HG02610 (cell line): ENCODE results near the gene TOMM20.

ENCODE experiments used
- ATAC-seq: cut with Tn5 transposase; IDR thresholded peaks from one replicate; pipeline ENCODE4 v1.9.1; 2021; ENCODE audit warnings: mild to moderate bottlenecking, moderate library complexity; ENCODE audit not compliant: unreplicated experiment

Gene TOMM20

GRCh38 chr1:235136111-235136510 lies 7.5 kb upstream of the TOMM20 start:
- ATAC-seq: no peak

DNA sequence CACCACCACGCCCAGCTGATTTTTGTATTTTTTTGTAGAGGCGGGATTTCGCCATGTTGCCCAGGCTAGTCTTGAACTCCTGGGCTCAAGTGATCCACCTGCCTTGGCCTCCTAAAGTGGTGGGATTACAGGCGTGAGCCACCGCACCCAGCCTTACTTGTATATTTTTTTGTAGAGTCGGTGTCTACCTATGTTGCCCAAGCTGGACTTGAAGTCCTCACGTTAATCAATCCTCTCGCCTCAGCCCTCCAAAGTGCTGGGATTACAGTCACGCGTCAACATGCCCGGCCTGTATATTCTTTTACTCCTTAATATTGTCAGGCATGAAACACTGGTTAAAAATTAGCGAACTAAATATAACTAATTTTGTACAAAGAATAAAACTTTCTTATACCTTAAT lies 5.5 kb upstream of the TOMM20 start:
- no peak for ATAC-seq

DNA sequence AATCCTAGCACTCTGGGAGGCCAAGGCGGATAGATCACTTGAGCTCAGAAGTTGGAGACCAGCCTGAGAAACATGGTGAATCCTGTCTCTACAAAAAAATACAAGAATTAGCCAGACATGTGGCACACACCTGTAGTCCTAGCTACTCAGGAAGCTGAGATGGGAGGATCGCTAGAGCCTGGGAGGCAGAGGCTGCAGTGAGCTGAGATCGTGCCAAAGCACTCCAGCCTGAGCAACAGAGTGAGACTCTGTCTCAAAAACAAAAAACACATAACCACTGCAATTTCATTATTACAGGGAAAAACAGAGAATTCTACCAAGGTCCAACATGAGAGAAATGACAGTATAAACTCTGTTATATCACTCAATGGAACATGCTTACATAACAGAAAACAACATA lies 4.4 kb upstream of the TOMM20 start:
- no peak for ATAC-seq

DNA sequence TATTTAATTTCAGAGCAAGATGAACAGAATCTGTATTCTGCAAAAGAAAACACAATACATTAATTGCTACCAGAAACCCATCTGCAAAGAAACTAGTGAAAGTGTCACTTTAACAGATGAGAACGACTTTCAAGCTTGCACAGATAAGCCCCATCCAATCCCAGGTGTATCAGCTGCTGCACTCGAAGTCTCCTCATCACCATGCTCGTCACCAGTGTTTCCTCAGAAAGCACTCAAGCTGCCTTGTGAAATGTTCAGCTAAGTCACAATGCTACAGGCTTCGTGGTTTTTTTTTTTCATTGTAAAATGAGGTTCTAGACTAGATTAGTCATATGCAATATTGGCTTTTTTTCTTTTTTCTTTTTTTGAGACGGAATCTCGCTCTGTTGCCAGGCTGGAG lies 3.3 kb upstream of the TOMM20 start:
- ATAC-seq: no peak

GRCh38 chr1:235130766-235131270 lies 2.2 kb upstream of the TOMM20 start:
- no peak for ATAC-seq

DNA sequence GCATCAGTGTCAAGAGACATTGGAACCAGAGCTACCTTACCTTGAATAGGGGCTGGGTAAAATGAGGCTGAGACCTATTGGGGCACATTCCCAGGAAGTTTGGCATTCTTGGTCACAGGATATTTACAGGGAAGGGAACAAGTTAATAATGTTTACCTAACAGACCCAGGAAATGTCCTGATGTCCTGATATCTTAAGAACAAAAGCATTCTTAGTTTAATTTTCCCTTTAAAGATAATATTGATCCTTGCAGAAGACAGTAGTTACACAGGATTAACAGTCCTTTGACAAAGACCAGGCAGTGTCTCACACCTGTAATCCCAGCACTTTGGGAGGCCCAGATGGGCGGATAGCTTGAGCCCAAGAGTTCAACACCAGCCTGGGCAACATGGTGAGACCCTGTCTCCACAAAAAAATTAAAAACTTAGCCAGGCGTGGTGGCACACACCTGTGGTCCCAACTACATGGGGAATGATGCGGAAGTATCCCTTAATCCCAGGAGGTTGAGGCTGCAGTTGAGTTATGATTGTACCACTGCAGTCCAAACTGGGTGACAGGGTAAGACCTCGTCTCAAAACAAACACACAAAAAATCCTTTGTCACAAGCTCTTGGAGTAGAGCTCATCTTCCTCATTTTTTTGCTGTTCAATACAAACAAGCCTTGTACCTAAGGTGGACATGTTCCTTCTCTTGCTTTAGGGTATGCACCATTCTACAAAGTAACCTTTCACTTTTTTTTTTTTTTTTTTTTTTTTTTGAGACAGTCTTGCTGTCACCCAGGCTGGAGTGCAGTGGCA lies 1.3 kb upstream of the TOMM20 start:
- no peak for ATAC-seq

DNA sequence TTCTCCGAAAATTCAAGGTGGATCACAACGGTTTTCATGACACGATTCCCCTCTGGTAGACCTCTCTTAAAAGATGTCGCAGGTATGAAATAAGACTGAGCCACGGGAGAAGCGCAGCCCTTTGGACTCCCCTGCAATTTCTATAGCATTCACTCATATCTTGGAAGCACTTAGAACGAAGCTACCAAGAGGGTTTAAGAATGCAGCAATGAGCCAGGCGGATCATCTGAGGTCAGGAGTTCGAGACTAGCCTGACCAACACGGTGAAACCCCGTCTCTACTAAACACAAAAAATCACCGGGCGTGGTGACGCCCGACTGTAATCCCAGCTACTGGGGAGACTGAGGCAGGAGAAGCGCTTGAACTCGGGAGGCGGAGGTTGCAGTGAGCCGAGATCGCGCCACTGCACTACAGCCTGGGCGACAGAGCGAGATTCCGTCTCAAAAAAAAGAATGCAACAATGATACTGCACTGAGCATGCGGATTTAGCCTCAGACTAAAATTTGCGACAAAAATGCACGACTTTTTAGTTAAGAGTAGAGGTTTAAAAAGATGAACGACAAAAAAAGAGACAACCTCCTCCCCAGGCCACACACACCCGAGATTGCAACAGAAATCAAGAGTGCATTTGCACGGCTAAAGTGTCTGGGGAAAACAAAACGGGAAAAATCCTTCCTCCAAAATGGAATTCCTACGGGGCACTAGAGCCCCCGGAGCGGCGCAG lies 743 bp downstream of the TOMM20 start:
- ATAC-seq: no peak

- ATAC-seq: no peak
Observed at GRCh38 chr1:235127203-235127602, 1.4 kb downstream of the TOMM20 start.

DNA sequence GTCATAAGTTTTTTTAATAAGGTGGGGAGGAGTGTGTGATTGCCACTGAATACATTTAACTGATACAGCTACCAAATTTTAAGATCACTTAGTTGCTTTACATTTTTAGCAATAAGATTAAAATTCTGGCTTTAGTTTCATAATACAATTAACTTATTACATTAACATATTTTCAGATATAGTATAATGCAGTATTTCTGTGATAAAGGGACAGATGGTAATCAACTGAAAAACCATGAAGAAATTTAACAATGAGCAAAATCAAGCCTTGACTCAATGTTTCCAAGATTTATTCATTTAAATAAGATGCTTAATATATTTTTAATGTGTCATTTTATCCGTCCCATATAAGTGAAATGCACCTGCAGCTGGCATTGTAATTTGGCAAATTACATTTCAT lies 4.0 kb downstream of the TOMM20 start:
- no peak for ATAC-seq

- ATAC-seq: no peak
Observed at GRCh38 chr1:235124111-235124510, 4.5 kb downstream of the TOMM20 start.

- ATAC-seq: no peak
Observed at GRCh38 chr1:235122348-235122747, 6.3 kb downstream of the TOMM20 start.

- ATAC-seq: no peak
Observed at GRCh38 chr1:235113183-235113917, 15.3 kb downstream of the TOMM20 start.

DNA sequence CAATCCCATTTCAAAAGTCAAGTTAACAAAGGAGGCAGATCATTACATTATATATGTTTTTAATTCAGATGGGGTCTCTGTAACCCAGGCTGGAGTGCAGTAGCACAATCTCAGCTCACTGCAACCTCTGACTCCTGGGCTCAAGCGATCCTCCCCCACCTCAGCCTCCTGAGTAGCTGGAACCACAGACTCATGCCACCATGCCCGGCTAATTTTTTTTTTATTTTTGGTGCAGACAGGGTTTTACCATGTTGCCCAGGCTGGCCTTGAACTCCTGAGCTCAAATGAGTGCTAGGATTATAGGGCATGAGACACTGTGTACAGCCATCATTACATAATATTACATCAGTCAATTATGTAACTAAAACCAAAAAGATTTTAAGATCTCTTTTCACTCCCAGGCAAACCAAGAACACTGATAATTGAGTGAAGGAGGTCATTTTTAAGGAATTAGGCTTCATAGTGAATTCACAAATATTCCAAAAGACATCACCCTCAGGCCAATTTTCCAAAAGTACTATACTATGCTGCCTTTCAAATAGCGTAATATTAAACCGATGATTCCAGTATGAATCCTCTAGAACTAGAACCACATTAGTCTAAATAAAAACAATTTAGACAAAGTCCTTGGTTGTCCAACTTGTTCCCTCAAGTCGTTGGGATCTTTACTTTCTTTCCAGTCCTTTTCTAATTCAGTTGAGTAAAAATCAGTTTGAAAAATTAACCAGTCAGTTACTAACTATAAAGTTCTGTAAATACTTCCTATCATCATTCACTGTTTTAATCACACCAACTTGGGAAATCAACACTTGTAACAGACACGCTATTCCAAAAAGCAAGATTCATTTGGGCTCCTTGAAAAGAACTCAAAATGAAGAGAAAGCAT lies 16.1 kb downstream of the TOMM20 start:
- ATAC-seq: no peak

DNA sequence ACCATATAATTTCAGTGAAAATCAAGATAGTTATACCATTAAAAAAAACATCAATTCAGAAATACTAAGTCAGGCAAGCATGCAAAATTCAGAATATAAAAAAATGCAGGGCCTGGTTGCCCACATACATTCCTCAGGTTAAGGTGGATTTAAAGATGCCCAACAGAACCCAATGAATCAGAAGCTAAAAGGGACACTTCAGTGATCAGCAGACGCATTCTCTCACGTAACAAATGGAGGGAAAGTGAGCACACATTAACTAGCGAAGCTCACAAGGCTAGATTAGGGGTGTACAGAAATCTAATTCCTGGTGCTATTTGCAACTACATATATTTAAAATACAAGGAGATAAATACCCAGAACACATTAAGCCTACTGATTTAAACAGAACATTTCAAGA lies 17.5 kb downstream of the TOMM20 start:
- ATAC-seq: no peak

DNA sequence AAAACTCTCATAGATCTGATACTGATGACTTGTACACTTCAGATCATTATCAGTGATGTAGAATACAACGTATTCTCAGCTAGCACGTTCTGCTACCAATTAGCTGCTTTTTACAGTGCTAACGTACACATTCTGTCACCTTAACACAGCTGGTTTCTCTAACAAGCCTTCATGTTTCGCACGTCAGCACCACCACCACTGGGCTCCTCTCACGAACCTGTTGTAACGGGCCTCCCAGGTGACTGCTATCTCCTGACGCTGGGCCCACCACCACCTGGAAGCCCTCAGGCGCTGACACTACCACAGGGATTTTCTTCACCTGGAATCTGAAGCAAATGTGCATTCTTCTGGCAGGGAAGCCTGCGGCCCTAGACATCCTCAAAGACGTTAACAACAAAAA lies 19.8 kb downstream of the TOMM20 start:
- no peak for ATAC-seq

DNA sequence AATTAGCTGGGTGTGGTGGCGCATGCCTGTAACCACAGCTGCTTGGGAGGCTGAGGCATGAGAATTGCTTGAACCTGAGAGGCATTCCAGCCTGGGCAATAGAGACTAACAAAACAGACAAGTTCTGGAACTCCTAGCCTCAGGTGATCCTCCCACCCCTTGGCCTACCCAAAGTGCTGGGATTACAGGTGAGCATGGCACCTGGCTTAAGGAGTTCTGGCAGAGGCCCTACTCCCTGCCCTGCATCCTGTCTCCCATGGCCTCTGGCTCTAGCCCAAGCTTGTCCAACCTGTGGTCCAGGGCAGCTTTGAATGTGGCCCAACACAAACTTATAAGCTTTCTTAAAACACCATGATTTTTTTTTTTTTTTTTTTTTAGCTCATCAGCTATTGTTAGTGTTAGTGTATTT lies 20.4 kb downstream of the TOMM20 start:
- no peak for ATAC-seq

DNA sequence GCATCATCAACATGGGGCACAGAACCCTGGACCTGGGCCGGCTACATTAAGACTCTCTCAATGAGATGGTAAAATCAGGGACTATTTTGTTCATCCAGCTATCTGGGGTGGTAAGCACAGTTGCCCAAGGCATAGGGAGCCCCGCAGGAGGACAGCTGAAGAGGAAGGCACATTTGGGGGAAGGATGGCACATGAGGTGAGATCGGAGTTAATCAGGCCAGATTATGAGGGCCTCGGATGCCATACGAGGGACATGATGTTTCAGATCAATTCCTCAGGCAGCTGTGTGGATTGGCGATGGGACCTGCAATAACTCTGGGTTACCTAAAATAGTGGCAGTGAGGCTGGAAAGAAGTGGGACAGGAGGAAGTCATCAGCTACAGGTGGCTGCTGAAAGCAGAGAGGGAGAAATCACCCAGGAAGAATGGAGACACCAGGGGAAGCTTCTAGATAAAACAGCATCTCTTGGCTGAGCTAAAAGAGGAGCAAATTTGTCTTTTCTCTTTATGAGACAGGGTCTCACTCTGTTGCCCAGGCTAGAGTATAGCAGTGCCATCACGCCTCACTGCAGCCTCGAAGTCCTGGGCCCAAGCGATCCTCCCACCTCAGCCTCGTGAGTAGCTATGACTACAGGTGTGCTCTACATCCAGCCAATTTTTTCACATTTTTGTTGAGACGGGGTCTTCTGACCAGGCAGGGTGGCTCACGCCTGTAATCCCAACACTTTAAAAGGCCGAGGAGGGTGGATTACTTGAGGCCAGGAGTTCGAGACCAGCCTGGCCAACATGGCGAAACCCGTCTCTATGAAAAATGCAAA lies 21.1 kb downstream of the TOMM20 start:
- ATAC-seq: no peak

DNA sequence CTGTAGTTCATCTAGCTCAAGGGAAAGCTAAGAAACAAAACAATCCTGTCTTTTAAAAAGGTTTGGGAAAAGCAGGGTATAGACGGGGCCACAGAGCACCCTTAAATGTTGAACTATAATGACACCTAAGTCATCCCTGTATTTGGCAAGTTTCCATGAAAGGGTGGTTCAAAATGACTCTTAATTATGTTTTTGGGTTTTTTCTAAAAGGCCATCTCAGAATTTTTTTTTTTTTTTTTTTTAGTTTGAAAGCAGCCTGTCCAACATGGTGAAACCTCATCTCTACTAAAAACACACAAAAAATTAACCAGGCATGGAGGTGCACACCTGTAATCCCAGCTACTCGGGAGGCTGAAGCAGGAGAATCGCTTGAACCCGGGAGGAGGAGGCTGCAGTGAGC lies 22.2 kb downstream of the TOMM20 start:
- ATAC-seq: no peak
